Ishikawa (cell line): ENCODE measurements around the gene ASZ1.

ENCODE experiments used
- EP300 ChIP-seq: IDR thresholded peaks from 2 replicates; pipeline ENCODE4 v1.6.1; 2012; ENCODE audit warnings: borderline replicate concordance
- RAD21 ChIP-seq: IDR thresholded peaks from 2 replicates; pipeline ENCODE4 v1.6.1; 2012; ENCODE audit warnings: low read depth
- TAF1 ChIP-seq: IDR thresholded peaks from 2 replicates; pipeline ENCODE4 v1.6.1; 2012; ENCODE audit warnings: low read depth, mild to moderate bottlenecking
- USF1 ChIP-seq: IDR thresholded peaks from 2 replicates; pipeline ENCODE4 v1.6.1; 2012
- TF ChIP-seq, protein P1 (sequence below): IDR thresholded peaks from 2 replicates; pipeline ENCODE4 v1.6.1; 2012
- TF ChIP-seq, protein P2 (sequence below): IDR thresholded peaks from 2 replicates; pipeline ENCODE4 v1.6.1; 2012; ENCODE audit warnings: low read depth, mild to moderate bottlenecking

GRCh38 chr7:117362294-117362888, 64.9 kb downstream of the ASZ1 start:
- TF ChIP-seq, protein P1, sequence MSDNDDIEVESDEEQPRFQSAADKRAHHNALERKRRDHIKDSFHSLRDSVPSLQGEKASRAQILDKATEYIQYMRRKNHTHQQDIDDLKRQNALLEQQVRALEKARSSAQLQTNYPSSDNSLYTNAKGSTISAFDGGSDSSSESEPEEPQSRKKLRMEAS = no peak
- no peak for TF ChIP-seq RAD21
- TF ChIP-seq USF1 = no peak
- TF ChIP-seq EP300 = no peak
- no peak for TF ChIP-seq TAF1
- TF ChIP-seq, protein P2, sequence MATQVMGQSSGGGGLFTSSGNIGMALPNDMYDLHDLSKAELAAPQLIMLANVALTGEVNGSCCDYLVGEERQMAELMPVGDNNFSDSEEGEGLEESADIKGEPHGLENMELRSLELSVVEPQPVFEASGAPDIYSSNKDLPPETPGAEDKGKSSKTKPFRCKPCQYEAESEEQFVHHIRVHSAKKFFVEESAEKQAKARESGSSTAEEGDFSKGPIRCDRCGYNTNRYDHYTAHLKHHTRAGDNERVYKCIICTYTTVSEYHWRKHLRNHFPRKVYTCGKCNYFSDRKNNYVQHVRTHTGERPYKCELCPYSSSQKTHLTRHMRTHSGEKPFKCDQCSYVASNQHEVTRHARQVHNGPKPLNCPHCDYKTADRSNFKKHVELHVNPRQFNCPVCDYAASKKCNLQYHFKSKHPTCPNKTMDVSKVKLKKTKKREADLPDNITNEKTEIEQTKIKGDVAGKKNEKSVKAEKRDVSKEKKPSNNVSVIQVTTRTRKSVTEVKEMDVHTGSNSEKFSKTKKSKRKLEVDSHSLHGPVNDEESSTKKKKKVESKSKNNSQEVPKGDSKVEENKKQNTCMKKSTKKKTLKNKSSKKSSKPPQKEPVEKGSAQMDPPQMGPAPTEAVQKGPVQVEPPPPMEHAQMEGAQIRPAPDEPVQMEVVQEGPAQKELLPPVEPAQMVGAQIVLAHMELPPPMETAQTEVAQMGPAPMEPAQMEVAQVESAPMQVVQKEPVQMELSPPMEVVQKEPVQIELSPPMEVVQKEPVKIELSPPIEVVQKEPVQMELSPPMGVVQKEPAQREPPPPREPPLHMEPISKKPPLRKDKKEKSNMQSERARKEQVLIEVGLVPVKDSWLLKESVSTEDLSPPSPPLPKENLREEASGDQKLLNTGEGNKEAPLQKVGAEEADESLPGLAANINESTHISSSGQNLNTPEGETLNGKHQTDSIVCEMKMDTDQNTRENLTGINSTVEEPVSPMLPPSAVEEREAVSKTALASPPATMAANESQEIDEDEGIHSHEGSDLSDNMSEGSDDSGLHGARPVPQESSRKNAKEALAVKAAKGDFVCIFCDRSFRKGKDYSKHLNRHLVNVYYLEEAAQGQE = no peak
